ENCODE results near the gene SYNGR1. TPM values are rescaled to one million over a fixed set of nuclear protein-coding genes. Genes with fewer than 3 reads are reported as not detected.
A peak's percentile ranks its signal among the peaks of the same experiment; 100 is the strongest.
"Not testable (repeated sequence)": the region's sequence is repeated elsewhere in the genome, so short reads cannot be mapped to it uniquely, and the experiment has no call there.

Gene SYNGR1
- polyA plus RNA-seq, 2 donors: 32.5 to 39.8 TPM

GRCh38 chr22:39411828-39412365 lies 62.1 kb downstream of the SYNGR1 start:
- not testable (repeated sequence) for H3K9me3 ChIP-seq (ENCODE audit: control insufficient read depth in 2 of 2, insufficient read depth in 1 of 2, low read depth in 1 of 2, low read length in 1 of 2); H3K4me3 ChIP-seq (ENCODE audit: low read depth in 1 of 2, low read length in 2 of 2); H3K4me1 ChIP-seq (ENCODE audit: control insufficient read depth in 2 of 2, insufficient read depth in 2 of 2, low read length in 1 of 2); H3K27ac ChIP-seq (ENCODE audit: low read depth in 2 of 2, low read length in 1 of 2); H3K27me3 ChIP-seq (ENCODE audit: control insufficient read depth in 1 of 2, insufficient read depth in 2 of 2, low read length in 2 of 2)
- 85 to 87% methylated on average over 11 of the region's 11 CpGs for WGBS, 2 donors
- H3K36me3 ChIP-seq (ENCODE audit: control insufficient read depth in 2 of 2, insufficient read depth in 2 of 2, low read length in 1 of 2): peaks cover 11 to 17% of the 10 kb centered on the region in 2 donors

- not testable (repeated sequence) for H3K27ac ChIP-seq (ENCODE audit: low read depth in 2 of 2, low read length in 1 of 2); H3K4me1 ChIP-seq (ENCODE audit: control insufficient read depth in 2 of 2, insufficient read depth in 2 of 2, low read length in 1 of 2); H3K4me3 ChIP-seq (ENCODE audit: low read depth in 1 of 2, low read length in 2 of 2); H3K9me3 ChIP-seq (ENCODE audit: control insufficient read depth in 2 of 2, insufficient read depth in 1 of 2, low read depth in 1 of 2, low read length in 1 of 2); H3K27me3 ChIP-seq (ENCODE audit: control insufficient read depth in 1 of 2, insufficient read depth in 2 of 2, low read length in 2 of 2)
- 92 to 93% methylated on average over 7 of the region's 7 CpGs for WGBS, 2 donors
- H3K36me3 ChIP-seq (ENCODE audit: control insufficient read depth in 2 of 2, insufficient read depth in 2 of 2, low read length in 1 of 2): peaks cover 13 to 27% of the 10 kb centered on the region in 2 donors
Measured at GRCh38 chr22:39413204-39413603, 63.4 kb downstream of the SYNGR1 start.

GRCh38 chr22:39414377-39414776 lies 64.6 kb downstream of the SYNGR1 start:
- Histone ChIP-seq H3K4me3 (ENCODE audit: low read depth in 1 of 2, low read length in 2 of 2) (no peak overlapping the region), H3K27ac (ENCODE audit: low read depth in 2 of 2, low read length in 1 of 2) (peak overlapping the region in 1 of 2 donors; percentile 80), H3K36me3 (ENCODE audit: control insufficient read depth in 2 of 2, insufficient read depth in 2 of 2, low read length in 1 of 2) (peaks cover 16 to 37% of the 10 kb centered on the region in 2 donors), H3K27me3 (ENCODE audit: control insufficient read depth in 1 of 2, insufficient read depth in 2 of 2, low read length in 2 of 2) (no peaks in the 10 kb centered on the region), H3K9me3 (ENCODE audit: control insufficient read depth in 2 of 2, insufficient read depth in 1 of 2, low read depth in 1 of 2, low read length in 1 of 2) (no peaks in the 10 kb centered on the region), H3K4me1 (ENCODE audit: control insufficient read depth in 2 of 2, insufficient read depth in 2 of 2, low read length in 1 of 2) (no peaks in the 10 kb centered on the region)
- 85 to 90% methylated on average over 7 of the region's 7 CpGs for WGBS, 2 donors

DNA sequence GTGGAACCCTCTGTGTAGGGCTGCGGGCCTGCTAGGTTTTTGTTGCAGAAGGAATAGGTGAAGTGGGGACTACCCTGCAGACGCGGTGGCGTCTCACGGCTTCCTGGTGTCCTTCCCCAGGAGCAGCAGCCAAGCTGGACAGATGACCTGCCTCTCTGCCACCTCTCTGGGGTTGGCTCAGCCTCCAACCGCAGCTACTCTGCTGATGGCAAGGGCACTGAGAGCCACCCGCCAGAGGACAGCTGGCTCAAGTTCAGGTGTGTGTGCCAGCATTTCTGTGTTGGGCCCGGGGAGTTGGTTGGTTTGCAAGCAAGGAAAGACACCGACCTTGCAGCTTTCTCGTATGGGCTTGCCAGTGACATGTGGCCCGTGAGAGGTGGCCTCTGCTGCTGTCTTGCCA lies 65.1 kb downstream of the SYNGR1 start:
- Histone ChIP-seq H3K9me3 (ENCODE audit: control insufficient read depth in 2 of 2, insufficient read depth in 1 of 2, low read depth in 1 of 2, low read length in 1 of 2) (no peaks in the 10 kb centered on the region), H3K27ac (ENCODE audit: low read depth in 2 of 2, low read length in 1 of 2) (peak overlapping the region in 1 of 2 donors; percentile 48), H3K27me3 (ENCODE audit: control insufficient read depth in 1 of 2, insufficient read depth in 2 of 2, low read length in 2 of 2) (no peaks in the 10 kb centered on the region), H3K4me3 (ENCODE audit: low read depth in 1 of 2, low read length in 2 of 2) (no peak overlapping the region), H3K4me1 (ENCODE audit: control insufficient read depth in 2 of 2, insufficient read depth in 2 of 2, low read length in 1 of 2) (no peaks in the 10 kb centered on the region), H3K36me3 (ENCODE audit: control insufficient read depth in 2 of 2, insufficient read depth in 2 of 2, low read length in 1 of 2) (peaks cover 17 to 39% of the 10 kb centered on the region in 2 donors)
- WGBS, 2 donors: 75 to 77% methylated on average over 11 of the region's 11 CpGs

GRCh38 chr22:39415506-39415905 lies 65.7 kb downstream of the SYNGR1 start:
- Histone ChIP-seq H3K4me1 (ENCODE audit: control insufficient read depth in 2 of 2, insufficient read depth in 2 of 2, low read length in 1 of 2) (no peaks in the 10 kb centered on the region), H3K9me3 (ENCODE audit: control insufficient read depth in 2 of 2, insufficient read depth in 1 of 2, low read depth in 1 of 2, low read length in 1 of 2) (no peaks in the 10 kb centered on the region), H3K27me3 (ENCODE audit: control insufficient read depth in 1 of 2, insufficient read depth in 2 of 2, low read length in 2 of 2) (no peaks in the 10 kb centered on the region), H3K27ac (ENCODE audit: low read depth in 2 of 2, low read length in 1 of 2) (no peak overlapping the region), H3K36me3 (ENCODE audit: control insufficient read depth in 2 of 2, insufficient read depth in 2 of 2, low read length in 1 of 2) (peaks cover 20 to 39% of the 10 kb centered on the region in 2 donors), H3K4me3 (ENCODE audit: low read depth in 1 of 2, low read length in 2 of 2) (no peak overlapping the region)
- 94 to 96% methylated on average over 16 of the region's 16 CpGs for WGBS, 2 donors

GRCh38 chr22:39416319-39416718 lies 66.5 kb downstream of the SYNGR1 start:
- H3K9me3 ChIP-seq (ENCODE audit: control insufficient read depth in 2 of 2, insufficient read depth in 1 of 2, low read depth in 1 of 2, low read length in 1 of 2): no peaks in the 10 kb centered on the region
- WGBS, 2 donors: 69 to 78% methylated on average over 7 of the region's 7 CpGs
- H3K4me3 ChIP-seq (ENCODE audit: low read depth in 1 of 2, low read length in 2 of 2): no peak overlapping the region
- no peak overlapping the region for H3K27ac ChIP-seq (ENCODE audit: low read depth in 2 of 2, low read length in 1 of 2)
- no peaks in the 10 kb centered on the region for H3K27me3 ChIP-seq (ENCODE audit: control insufficient read depth in 1 of 2, insufficient read depth in 2 of 2, low read length in 2 of 2)
- peaks cover 21 to 39% of the 10 kb centered on the region in 2 donors for H3K36me3 ChIP-seq (ENCODE audit: control insufficient read depth in 2 of 2, insufficient read depth in 2 of 2, low read length in 1 of 2)
- H3K4me1 ChIP-seq (ENCODE audit: control insufficient read depth in 2 of 2, insufficient read depth in 2 of 2, low read length in 1 of 2): no peaks in the 10 kb centered on the region

DNA sequence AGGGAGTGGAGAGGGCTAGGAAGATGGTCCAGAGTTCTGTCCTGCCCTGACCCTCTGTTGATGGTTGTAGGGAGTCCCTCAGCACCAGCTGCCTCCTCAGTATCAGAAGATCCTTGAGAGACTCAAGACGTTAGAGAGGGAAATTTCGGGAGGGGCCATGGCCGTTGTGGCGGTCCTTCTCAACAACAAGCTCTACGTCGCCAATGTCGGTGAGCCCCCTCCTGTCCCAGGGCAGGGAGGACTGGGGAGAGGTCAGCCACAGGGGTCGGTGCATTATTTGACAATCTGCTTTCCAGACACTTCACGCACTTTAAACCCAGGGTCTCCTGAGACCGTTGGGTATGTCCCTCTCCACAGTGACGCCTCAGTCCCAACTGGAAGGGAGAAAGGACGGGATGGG lies 67.8 kb downstream of the SYNGR1 start:
- 91 to 92% methylated on average over 12 of the region's 12 CpGs for WGBS, 2 donors
- Histone ChIP-seq H3K4me1 (ENCODE audit: control insufficient read depth in 2 of 2, insufficient read depth in 2 of 2, low read length in 1 of 2) (no peaks in the 10 kb centered on the region), H3K27ac (ENCODE audit: low read depth in 2 of 2, low read length in 1 of 2) (no peak overlapping the region), H3K9me3 (ENCODE audit: control insufficient read depth in 2 of 2, insufficient read depth in 1 of 2, low read depth in 1 of 2, low read length in 1 of 2) (no peaks in the 10 kb centered on the region), H3K36me3 (ENCODE audit: control insufficient read depth in 2 of 2, insufficient read depth in 2 of 2, low read length in 1 of 2) (peaks cover 30 to 45% of the 10 kb centered on the region in 2 donors), H3K27me3 (ENCODE audit: control insufficient read depth in 1 of 2, insufficient read depth in 2 of 2, low read length in 2 of 2) (no peaks in the 10 kb centered on the region), H3K4me3 (ENCODE audit: low read depth in 1 of 2, low read length in 2 of 2) (no peak overlapping the region)

- H3K4me3 ChIP-seq (ENCODE audit: low read depth in 1 of 2, low read length in 2 of 2): no peak overlapping the region
- H3K27me3 ChIP-seq (ENCODE audit: control insufficient read depth in 1 of 2, insufficient read depth in 2 of 2, low read length in 2 of 2): no peaks in the 10 kb centered on the region
- H3K4me1 ChIP-seq (ENCODE audit: control insufficient read depth in 2 of 2, insufficient read depth in 2 of 2, low read length in 1 of 2): no peaks in the 10 kb centered on the region
- H3K9me3 ChIP-seq (ENCODE audit: control insufficient read depth in 2 of 2, insufficient read depth in 1 of 2, low read depth in 1 of 2, low read length in 1 of 2): no peaks in the 10 kb centered on the region
- no peak overlapping the region for H3K27ac ChIP-seq (ENCODE audit: low read depth in 2 of 2, low read length in 1 of 2)
- WGBS, 2 donors: 87 to 92% methylated on average over 12 of the region's 12 CpGs
- peaks cover 30 to 45% of the 10 kb centered on the region in 2 donors for H3K36me3 ChIP-seq (ENCODE audit: control insufficient read depth in 2 of 2, insufficient read depth in 2 of 2, low read length in 1 of 2)
Measured at GRCh38 chr22:39418696-39419095, 68.9 kb downstream of the SYNGR1 start.

DNA sequence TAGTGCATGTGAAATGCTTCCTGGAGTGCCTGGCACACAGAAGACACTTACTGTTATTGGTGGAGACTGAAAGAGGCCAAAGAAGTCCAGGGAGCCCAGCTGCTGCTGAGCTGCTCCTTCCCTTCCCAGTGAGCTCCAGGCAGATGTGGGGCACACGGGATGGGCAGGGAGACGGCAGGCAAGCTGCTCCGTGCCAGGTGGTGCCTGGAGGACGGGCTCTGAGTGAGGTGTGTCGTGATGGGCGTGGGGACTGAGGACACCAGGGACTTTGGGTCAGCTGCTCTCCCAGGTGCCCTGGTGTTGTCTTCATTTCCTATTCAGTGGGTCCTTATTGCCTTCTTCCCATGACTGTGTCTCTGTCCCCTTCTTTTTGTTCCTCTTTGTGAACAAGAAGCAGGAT lies 69.3 kb downstream of the SYNGR1 start:
- Histone ChIP-seq H3K27me3 (ENCODE audit: control insufficient read depth in 1 of 2, insufficient read depth in 2 of 2, low read length in 2 of 2) (no peaks in the 10 kb centered on the region), H3K27ac (ENCODE audit: low read depth in 2 of 2, low read length in 1 of 2) (no peak overlapping the region), H3K4me3 (ENCODE audit: low read depth in 1 of 2, low read length in 2 of 2) (no peak overlapping the region), H3K36me3 (ENCODE audit: control insufficient read depth in 2 of 2, insufficient read depth in 2 of 2, low read length in 1 of 2) (peaks cover 30 to 45% of the 10 kb centered on the region in 2 donors), H3K9me3 (ENCODE audit: control insufficient read depth in 2 of 2, insufficient read depth in 1 of 2, low read depth in 1 of 2, low read length in 1 of 2) (no peaks in the 10 kb centered on the region), H3K4me1 (ENCODE audit: control insufficient read depth in 2 of 2, insufficient read depth in 2 of 2, low read length in 1 of 2) (no peaks in the 10 kb centered on the region)
- 89 to 91% methylated on average over 6 of the region's 6 CpGs for WGBS, 2 donors

- H3K27me3 ChIP-seq (ENCODE audit: control insufficient read depth in 1 of 2, insufficient read depth in 2 of 2, low read length in 2 of 2): no peaks in the 10 kb centered on the region
- no peaks in the 10 kb centered on the region for H3K9me3 ChIP-seq (ENCODE audit: control insufficient read depth in 2 of 2, insufficient read depth in 1 of 2, low read depth in 1 of 2, low read length in 1 of 2)
- no peak overlapping the region for H3K27ac ChIP-seq (ENCODE audit: low read depth in 2 of 2, low read length in 1 of 2)
- no peak overlapping the region for H3K4me3 ChIP-seq (ENCODE audit: low read depth in 1 of 2, low read length in 2 of 2)
- no peaks in the 10 kb centered on the region for H3K4me1 ChIP-seq (ENCODE audit: control insufficient read depth in 2 of 2, insufficient read depth in 2 of 2, low read length in 1 of 2)
- H3K36me3 ChIP-seq (ENCODE audit: control insufficient read depth in 2 of 2, insufficient read depth in 2 of 2, low read length in 1 of 2): peaks cover 30 to 45% of the 10 kb centered on the region in 2 donors
- 89% methylated on average over 5 of the region's 5 CpGs for WGBS, 2 donors
Measured at GRCh38 chr22:39419911-39420310, 70.1 kb downstream of the SYNGR1 start.

Measured in esophagus (tissue), 2 donors.